Memory B cell (primary cell): Measurements from ENCODE around the gene TSC22D1.
"Not testable (repeated sequence)": the region's sequence is repeated elsewhere in the genome, so short reads cannot be mapped to it uniquely, and the experiment has no call there.

Source experiments
- ATAC-seq: fragments of 150-1000 bp; cut with Tn5 transposase; 2 replicates; pipeline ENCODE4 v1.10.0; 2021; ENCODE audit warnings: low read depth, mild to moderate bottlenecking, moderate library complexity
- DNase-seq, 2 donors: peaks; one replicate each; pipeline ENCODE4 v3.0.0; 2022; ENCODE audit warnings: low spot score in 2 of 2
- H3K27ac Mint-ChIP-seq: one replicate; pipeline ENCODE4 v1.8.0; 2022; ENCODE audit warnings: mild to moderate bottlenecking, moderate library complexity, mixed read lengths
- H3K27me3 Mint-ChIP-seq: one replicate; pipeline ENCODE4 v1.8.0; 2022; ENCODE audit warnings: mixed read lengths
- H3K36me3 Mint-ChIP-seq: one replicate; pipeline ENCODE4 v1.8.0; 2022; ENCODE audit warnings: mild to moderate bottlenecking, mixed read lengths
- H3K4me1 Mint-ChIP-seq: one replicate; pipeline ENCODE4 v1.8.0; 2022; ENCODE audit warnings: mixed read lengths
- H3K4me3 Mint-ChIP-seq: one replicate; pipeline ENCODE4 v1.8.0; 2022; ENCODE audit warnings: mild to moderate bottlenecking, moderate library complexity, mixed read lengths
- H3K9me3 Mint-ChIP-seq: one replicate; pipeline ENCODE4 v1.8.0; 2022; ENCODE audit warnings: mixed read lengths

Gene TSC22D1

DNA sequence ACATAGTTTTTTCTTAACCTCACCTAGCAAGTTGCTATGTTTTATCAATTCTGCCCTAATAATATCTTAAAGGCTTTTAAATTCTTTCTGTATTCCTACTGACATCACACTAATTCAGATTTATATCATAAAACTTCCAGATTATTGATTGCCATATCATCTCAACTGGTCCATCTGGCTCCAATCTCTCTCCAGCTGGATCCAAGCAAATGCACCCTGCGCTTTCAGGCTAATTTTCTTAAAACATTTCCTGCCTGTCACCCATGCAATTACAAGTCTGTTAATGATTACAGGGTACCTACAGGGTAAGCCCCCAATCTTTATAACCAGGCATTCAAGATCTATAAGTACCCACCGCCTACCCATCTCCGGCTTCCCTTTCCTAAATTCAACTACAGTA lies 107.3 kb downstream of the TSC22D1 start:
- ATAC-seq, result no peak
- peaks cover 3% of the 10 kb centered on the region for H3K4me1 Mint-ChIP-seq
- DNase-seq, result no peak
- no peak overlapping the region for H3K27ac Mint-ChIP-seq
- H3K4me3 Mint-ChIP-seq, result no peak overlapping the region
- H3K9me3 Mint-ChIP-seq, result no peaks in the 10 kb centered on the region
- H3K36me3 Mint-ChIP-seq, result peaks cover 2% of the 10 kb centered on the region
- H3K27me3 Mint-ChIP-seq, result no peaks in the 10 kb centered on the region

DNA sequence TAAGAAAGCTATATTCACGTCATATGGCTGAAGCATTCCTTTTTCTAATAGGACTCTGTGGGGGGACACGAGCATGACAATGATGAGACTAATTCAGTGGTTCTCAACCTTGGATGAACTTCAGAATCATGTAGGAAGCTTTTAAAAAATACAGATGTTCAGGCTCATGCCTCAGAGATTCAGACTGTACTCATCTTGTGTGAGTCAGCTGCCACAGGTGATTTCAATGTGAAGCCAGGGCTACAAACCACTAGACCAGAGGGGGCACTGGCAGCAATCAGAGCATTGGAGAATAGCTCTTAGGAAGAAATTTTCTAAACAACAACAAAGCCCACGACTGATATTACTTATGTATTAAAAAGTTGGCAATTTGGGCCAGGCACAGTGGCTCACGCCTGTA lies 110.8 kb downstream of the TSC22D1 start:
- Mint-ChIP-seq H3K9me3 (no peaks in the 10 kb centered on the region), H3K4me3 (no peak overlapping the region), H3K4me1 (peaks cover 3% of the 10 kb centered on the region), H3K27me3 (no peaks in the 10 kb centered on the region), H3K36me3 (no peaks in the 10 kb centered on the region), H3K27ac (no peak overlapping the region)
- DNase-seq, result no peak
- ATAC-seq, result no peak

DNA sequence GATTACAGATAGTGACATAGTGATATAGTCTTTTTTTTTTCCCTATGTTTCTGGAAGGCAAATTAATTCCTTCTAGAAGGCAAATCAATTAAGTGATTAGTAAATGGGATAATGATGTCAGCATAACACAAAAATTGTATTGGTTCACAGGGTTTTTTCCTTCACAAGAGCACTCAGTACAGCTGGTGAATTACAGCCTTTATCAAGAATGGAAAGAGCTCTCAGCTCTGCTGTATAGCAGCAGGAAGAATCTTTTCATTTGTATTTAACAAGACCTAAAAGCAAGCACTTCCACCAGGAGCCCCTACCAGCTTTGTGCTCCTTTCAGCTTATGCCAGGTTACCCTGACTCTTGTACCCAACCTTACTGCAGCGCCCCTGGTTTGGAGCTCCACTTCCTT lies 111.7 kb downstream of the TSC22D1 start:
- Mint-ChIP-seq H3K27me3 (no peaks in the 10 kb centered on the region), H3K4me3 (no peak overlapping the region), H3K27ac (no peak overlapping the region), H3K4me1 (peaks cover 3% of the 10 kb centered on the region), H3K9me3 (no peaks in the 10 kb centered on the region), H3K36me3 (peaks cover 2% of the 10 kb centered on the region)
- DNase-seq, result no peak
- no peak for ATAC-seq

DNA sequence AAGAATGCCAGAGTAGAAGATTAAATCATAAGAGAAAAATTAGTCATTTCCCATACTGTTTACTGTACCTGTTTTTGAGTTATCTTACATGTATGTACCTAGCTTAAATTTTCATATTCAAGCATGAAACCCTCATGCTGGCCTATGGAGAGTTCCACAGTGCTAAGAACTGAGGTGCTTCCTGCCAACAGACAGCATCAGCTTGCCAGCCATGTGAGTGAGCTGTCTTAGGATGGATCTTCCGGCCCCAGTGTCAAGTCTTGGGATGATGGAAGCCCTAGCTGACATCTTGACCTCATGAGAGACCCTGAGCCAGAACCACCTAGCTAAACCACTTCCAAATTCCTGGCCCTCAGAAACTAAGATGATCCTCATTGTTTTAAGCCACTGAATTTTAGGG lies 112.4 kb downstream of the TSC22D1 start:
- ATAC-seq (no peak), DNase-seq (no peak)
- H3K4me3 Mint-ChIP-seq, result no peak overlapping the region
- H3K4me1 Mint-ChIP-seq, result peaks cover 3% of the 10 kb centered on the region
- H3K9me3 Mint-ChIP-seq, result no peaks in the 10 kb centered on the region
- H3K36me3 Mint-ChIP-seq, result peaks cover 3% of the 10 kb centered on the region
- H3K27ac Mint-ChIP-seq, result no peak overlapping the region
- no peaks in the 10 kb centered on the region for H3K27me3 Mint-ChIP-seq

DNA sequence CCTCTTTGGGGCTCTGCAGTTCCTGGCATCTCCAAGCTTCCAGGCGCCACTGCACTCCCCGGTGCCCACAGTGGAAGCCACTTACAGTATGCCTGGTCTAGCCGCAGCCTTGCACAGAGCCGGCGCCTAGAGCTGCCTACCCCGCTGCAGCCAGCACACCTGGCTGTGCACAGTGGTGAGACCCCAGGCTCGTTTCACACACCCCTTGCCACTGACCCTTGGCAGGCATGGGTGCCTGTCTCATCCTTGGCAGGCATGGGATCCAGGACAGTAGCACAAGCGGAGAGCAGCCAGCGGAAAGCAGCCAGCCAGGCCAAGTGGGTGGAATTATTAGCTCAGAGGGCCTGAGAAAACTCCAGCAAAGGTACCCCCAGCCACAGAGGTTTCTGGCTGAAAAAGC lies 116.5 kb downstream of the TSC22D1 start:
- Mint-ChIP-seq H3K36me3 (peaks cover 6% of the 10 kb centered on the region), H3K27ac (no peak overlapping the region), H3K27me3 (no peaks in the 10 kb centered on the region), H3K4me3 (no peak overlapping the region), H3K4me1 (peaks cover 2% of the 10 kb centered on the region), H3K9me3 (peaks cover 4% of the 10 kb centered on the region)
- DNase-seq (no peak), ATAC-seq (no peak)

DNA sequence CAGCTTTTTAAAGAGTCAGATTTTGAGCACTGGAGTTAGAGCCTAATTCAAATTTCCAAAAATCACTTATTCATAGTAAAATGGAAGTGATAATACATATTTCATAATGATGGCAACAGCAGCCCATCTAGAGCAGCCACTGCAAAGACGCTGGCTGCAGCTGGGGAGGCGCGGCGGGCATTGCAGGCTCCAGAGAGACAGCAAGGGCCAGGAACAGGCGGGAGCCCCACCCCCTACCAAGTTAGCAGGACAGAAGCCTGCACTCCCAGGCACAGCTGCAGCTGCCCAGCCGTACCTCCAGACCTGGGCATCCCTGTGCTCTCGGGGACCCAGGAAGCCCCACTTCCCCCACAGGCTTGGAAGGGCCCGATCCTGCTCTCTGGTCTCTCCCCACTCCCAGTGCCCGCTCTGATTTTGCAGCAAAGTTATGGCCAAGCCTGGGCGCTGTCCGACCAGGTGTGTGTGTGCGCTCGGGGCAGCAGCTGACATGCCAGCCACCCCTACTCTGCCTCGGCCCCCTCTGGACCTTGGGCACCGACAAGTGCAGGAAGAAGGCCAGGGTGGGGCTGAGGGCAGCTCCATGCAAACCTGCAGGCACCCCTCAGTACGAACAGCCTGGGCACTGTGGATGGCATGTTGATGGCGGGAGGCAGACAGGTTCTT lies 117.7 kb downstream of the TSC22D1 start:
- Mint-ChIP-seq H3K36me3 (peaks cover 6% of the 10 kb centered on the region), H3K27me3 (no peaks in the 10 kb centered on the region), H3K27ac (no peak overlapping the region), H3K9me3 (peaks cover 4% of the 10 kb centered on the region), H3K4me1 (peaks cover 2% of the 10 kb centered on the region), H3K4me3 (no peak overlapping the region)
- ATAC-seq (no peak), DNase-seq (no peak)

DNA sequence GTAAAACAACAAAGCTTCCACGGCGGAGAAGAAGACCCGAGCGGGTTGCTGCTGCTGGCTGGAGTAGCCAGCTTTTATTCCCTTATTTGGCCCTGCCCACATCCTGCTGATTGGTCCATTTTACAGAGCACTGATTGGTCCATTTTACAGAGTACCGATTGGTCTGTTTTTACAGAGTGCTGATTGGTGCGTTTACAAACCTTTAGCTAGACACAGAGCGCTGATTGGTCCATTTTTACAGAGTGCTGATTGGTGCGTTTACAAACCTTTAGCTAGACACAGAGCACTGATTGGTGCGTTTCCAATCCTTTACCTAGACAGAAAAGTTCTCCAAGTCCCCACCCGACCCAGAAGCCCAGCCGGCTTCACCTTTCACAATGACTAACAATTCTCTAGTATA lies 119.9 kb downstream of the TSC22D1 start:
- H3K4me1 Mint-ChIP-seq, H3K27me3 Mint-ChIP-seq, ATAC-seq, H3K36me3 Mint-ChIP-seq, H3K9me3 Mint-ChIP-seq, H3K4me3 Mint-ChIP-seq, H3K27ac Mint-ChIP-seq, DNase-seq: not testable (repeated sequence)

DNA sequence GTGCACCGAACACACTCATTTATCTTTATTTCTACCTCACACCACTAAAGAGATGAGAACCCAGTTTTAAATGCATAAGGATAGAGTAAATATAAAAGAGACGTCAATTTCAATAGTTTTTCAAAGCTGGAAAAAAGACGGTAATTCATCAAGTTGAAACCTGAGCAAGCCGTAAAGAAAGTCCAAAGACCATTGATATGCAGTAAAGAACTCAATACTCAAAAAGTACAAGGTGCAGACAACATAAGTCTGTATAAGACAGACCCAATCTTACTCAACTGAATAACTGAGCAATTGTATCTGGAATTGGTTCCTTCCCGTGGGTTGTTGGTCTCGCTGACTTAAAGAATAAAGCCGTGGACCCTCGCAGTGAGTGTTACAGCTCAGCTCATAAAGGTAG lies 120.4 kb downstream of the TSC22D1 start:
- Mint-ChIP-seq H3K4me1 (peaks cover 2% of the 10 kb centered on the region), H3K27ac (no peak overlapping the region), H3K4me3 (no peak overlapping the region), H3K36me3 (peaks cover 6% of the 10 kb centered on the region), H3K27me3 (no peaks in the 10 kb centered on the region), H3K9me3 (peaks cover 4% of the 10 kb centered on the region)
- DNase-seq, result no peak
- no peak for ATAC-seq

DNA sequence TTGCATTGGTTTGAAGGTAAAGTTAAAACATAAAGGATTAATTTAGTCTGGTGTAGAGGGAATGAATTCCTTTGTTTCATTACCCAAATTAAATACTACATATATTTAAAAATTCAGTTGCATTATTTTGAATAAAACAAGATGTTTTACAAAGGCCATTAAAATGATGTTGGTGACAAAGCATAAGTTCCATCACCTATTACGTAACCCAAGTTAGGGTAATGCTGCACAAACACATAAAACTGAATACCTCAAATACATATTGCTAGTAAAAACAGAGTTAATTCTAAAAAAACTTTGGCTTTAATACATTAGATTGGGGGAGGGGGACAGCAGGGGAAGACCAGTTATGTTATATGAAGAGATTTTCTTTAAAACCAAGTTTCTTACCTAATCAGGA lies 122.2 kb downstream of the TSC22D1 start:
- peaks cover 2% of the 10 kb centered on the region for H3K4me1 Mint-ChIP-seq
- H3K36me3 Mint-ChIP-seq, result peaks cover 4% of the 10 kb centered on the region
- no peak overlapping the region for H3K27ac Mint-ChIP-seq
- ATAC-seq (no peak), DNase-seq (no peak)
- H3K27me3 Mint-ChIP-seq, result no peaks in the 10 kb centered on the region
- no peak overlapping the region for H3K4me3 Mint-ChIP-seq
- H3K9me3 Mint-ChIP-seq, result peaks cover 4% of the 10 kb centered on the region

DNA sequence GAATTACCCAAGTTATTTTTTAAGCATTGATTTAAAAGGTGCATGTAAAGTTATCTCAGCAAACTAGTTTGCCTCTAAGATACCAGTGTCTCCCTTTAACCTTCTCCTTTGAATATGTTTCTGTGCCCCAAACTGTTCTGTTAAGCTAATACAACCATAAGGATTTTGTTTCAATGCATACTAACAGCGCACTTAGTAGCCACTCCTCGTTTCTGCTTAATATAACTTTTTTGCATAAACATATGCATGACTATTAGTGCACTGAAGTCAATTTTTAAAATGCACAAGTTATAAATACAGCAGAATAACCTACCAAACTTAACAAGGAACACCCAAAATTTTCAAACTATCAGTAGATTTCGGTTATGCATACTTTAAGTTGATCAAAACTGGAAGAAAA lies 123.1 kb downstream of the TSC22D1 start:
- H3K4me3 Mint-ChIP-seq, result no peak overlapping the region
- H3K27me3 Mint-ChIP-seq, result no peaks in the 10 kb centered on the region
- DNase-seq (no peak), ATAC-seq (no peak)
- H3K4me1 Mint-ChIP-seq, result peaks cover 2% of the 10 kb centered on the region
- H3K36me3 Mint-ChIP-seq, result peaks cover 3% of the 10 kb centered on the region
- no peak overlapping the region for H3K27ac Mint-ChIP-seq
- peaks cover 4% of the 10 kb centered on the region for H3K9me3 Mint-ChIP-seq

DNA sequence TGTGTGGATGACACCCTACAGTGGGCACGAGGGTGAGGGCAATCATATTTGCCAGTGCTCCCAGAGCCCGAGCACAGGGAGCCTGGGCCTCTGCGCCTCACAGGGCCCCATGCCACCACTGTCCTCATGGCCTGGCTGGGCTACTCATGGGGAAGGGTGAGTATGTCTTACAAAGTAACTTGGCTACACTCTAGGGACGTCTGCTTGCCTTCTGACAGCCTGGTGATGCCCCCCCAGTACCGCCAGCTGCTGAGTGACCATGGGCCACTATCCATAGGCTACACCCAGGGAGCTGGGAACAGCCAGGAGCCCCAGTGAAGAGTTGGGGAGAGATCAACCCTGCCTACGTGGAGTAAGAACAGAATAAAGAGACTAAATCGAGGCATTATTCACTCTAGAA lies 123.7 kb downstream of the TSC22D1 start:
- H3K27me3 Mint-ChIP-seq, result no peaks in the 10 kb centered on the region

DNA sequence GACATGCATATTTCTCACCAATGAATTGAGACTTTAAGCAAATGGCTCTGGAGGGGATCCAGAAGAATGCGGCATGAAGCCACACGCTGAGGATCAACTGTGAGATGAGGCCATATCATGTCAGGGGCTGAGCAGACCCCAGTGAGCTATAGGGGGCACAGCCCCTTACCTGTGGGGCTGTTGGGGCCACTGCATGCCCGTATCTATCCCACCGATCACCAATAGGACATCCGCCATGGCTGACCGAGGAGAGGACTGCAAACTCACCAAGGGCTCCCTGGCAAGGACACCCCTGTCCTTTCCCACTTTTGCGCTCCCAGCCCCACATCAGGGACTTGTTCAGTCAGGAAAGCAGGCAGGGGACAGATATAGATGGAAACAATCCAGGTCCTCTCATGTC lies 124.5 kb downstream of the TSC22D1 start:
- H3K4me1 Mint-ChIP-seq, result no peaks in the 10 kb centered on the region
- no peak overlapping the region for H3K27ac Mint-ChIP-seq
- H3K9me3 Mint-ChIP-seq, result peaks cover 3% of the 10 kb centered on the region
- no peaks in the 10 kb centered on the region for H3K27me3 Mint-ChIP-seq
- DNase-seq (no peak), ATAC-seq (no peak)
- no peak overlapping the region for H3K4me3 Mint-ChIP-seq
- H3K36me3 Mint-ChIP-seq, result peaks cover 3% of the 10 kb centered on the region

More for the DNA sequence above, 123.7 kb downstream of the TSC22D1 start:
- peaks cover 4% of the 10 kb centered on the region for H3K9me3 Mint-ChIP-seq
- peaks cover 3% of the 10 kb centered on the region for H3K36me3 Mint-ChIP-seq
- H3K4me3 Mint-ChIP-seq, result no peak overlapping the region
- DNase-seq, result no peak
- H3K27ac Mint-ChIP-seq, result no peak overlapping the region
- no peak for ATAC-seq
- H3K4me1 Mint-ChIP-seq, result no peaks in the 10 kb centered on the region

DNA sequence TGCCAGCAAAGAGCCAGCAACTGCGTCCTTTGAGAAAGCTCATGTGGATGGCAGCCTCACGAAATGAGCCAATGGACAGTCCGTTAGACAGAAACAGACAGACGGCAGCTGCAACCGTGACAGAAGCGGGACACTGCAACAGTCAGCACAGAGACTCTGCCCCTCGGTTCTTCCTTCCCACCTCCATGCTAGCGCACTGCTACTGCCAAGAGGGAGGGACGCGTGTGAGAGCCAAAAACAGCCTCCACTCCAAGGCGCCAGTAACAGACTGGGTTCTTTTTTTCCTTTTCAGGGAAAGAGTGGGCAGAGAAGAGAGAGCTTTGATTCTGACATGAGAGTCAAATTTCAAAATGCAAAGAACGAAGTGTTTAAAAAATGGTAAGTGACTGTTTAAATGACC lies 125.0 kb downstream of the TSC22D1 start:
- ATAC-seq (no peak), DNase-seq (no peak)
- no peak overlapping the region for H3K27ac Mint-ChIP-seq
- peaks cover 3% of the 10 kb centered on the region for H3K36me3 Mint-ChIP-seq
- H3K9me3 Mint-ChIP-seq, result no peaks in the 10 kb centered on the region
- no peak overlapping the region for H3K4me3 Mint-ChIP-seq
- H3K4me1 Mint-ChIP-seq, result no peaks in the 10 kb centered on the region
- no peaks in the 10 kb centered on the region for H3K27me3 Mint-ChIP-seq

DNA sequence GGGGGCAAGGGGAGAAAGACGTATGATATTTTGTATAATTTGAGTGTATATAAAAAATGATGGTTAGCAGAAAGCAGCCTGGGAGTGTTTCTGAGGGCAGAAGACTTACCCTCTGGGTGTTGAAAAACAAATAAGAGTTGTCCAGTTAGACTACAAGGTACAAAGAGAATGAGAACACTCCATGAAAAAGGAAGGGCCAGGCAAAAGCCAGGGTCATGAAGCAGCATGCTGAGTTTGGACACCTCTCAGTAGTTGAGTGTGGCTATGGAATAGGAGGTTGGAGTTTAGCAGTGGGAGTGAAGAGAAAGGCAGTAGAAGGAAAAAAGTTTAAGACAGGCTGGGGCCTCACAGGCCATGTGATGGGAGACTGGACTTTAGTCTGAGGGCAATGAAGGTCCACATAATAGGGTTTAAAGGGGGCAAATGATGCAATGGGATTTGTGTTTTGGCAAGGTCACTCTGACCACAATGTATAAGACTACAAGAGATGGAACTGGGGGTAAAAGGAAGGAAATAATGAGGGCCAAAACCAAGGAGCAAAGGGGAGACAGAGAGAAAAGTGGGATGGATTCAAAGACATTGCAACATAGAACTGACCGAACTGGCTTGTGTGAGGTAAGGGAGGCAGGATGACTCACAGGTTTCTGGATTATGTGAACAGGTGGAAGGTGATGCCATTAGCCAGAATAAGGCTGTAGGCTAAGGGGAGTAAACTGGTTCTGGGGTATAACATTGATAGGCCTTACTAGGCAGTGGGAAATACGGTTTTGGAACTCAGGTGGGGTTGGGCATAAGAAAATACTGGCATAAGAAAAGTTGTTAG lies 125.9 kb downstream of the TSC22D1 start:
- H3K9me3 Mint-ChIP-seq, result no peaks in the 10 kb centered on the region
- ATAC-seq, result no peak
- no peak overlapping the region for H3K4me3 Mint-ChIP-seq
- H3K36me3 Mint-ChIP-seq, result no peaks in the 10 kb centered on the region
- no peak for DNase-seq
- no peaks in the 10 kb centered on the region for H3K27me3 Mint-ChIP-seq
- no peaks in the 10 kb centered on the region for H3K4me1 Mint-ChIP-seq
- H3K27ac Mint-ChIP-seq, result no peak overlapping the region

DNA sequence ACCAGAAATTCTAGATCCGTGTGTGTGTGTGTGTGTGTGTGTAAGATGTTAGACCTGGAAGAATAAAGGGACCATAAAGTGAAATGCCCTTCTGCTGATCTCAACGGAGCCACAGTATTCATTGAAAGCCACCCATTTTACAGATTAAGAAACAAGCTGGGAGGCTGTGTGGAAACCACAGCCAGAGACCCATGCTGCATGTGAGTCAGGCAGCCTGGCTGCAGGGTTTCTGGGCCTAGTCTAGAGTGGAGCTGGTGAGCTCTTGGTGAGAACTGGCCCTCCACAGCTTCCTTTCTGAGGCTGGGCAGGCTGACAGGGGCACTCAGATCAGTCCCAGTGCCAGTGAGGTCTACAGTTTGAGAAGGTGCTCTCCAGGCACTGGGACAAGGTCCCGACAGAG lies 127.3 kb downstream of the TSC22D1 start:
- no peaks in the 10 kb centered on the region for H3K4me1 Mint-ChIP-seq
- no peak for ATAC-seq
- peak overlapping the region; percentile 29 for H3K27ac Mint-ChIP-seq
- H3K27me3 Mint-ChIP-seq, result no peaks in the 10 kb centered on the region
- no peaks in the 10 kb centered on the region for H3K36me3 Mint-ChIP-seq
- no peaks in the 10 kb centered on the region for H3K9me3 Mint-ChIP-seq
- DNase-seq, result no peak
- no peak overlapping the region for H3K4me3 Mint-ChIP-seq
